ENCODE measurements around the gene MAP4K5.

- TF ChIP-seq CTCF (IDR thresholded peaks at IDR 0.05) = no peak
- no peak for TF ChIP-seq SIN3A (IDR thresholded peaks at IDR 0.05; ENCODE audit: borderline replicate concordance, insufficient read depth, low read depth, low read length)
These were observed 125.1 kb downstream of the MAP4K5 start for GRCh38 chr14:50407111-50407812.

Data from Panc1 (cell line).